H1 (cell line): ENCODE measurements around the gene FAM120B. TPM values are rescaled to one million over a fixed set of nuclear protein-coding genes. Genes with fewer than 3 reads are reported as not detected.

Experiments used
- CTCF ChIA-PET: fragments of 300-600 bp; sonication (Branson Sonifier 250); formaldehyde crosslinking; loops from one replicate; lab custom pipeline; 2021; ENCODE audit not compliant: partially characterized antibody; lab: Charles Lee
- POLR2A ChIA-PET: fragments of 300-600 bp; sonication (Branson Sonifier 250); formaldehyde crosslinking; loops from one replicate; lab custom pipeline; 2021; ENCODE audit warnings: inconsistent platforms; ENCODE audit not compliant: partially characterized antibody; lab: Charles Lee
- DNase-seq, 2 experiments: peaks; one replicate each; pipeline versions ENCODE4 v3.0.0 to v3.0.0-alpha.2; 2010 to 2022; ENCODE audit warnings: low spot score in 2 of 2, low read depth in 1 of 2, mixed read lengths in 1 of 2
- FAIRE-seq: peaks from 2 replicates; lab custom pipeline; 2011; peaks lifted over from hg19 to GRCh38; lab: Jason Lieb, UNC
- H2AFZ ChIP-seq: 2 replicates; pipeline ENCODE4 v1.8.1; 2012; ENCODE audit warnings: low read length, inconsistent platforms
- H2AK5ac ChIP-seq: 2 replicates; pipeline ENCODE4 v1.6.1; 2013; ENCODE audit warnings: low read depth, low read length
- H2BK120ac ChIP-seq: replicated peaks from 2 replicates; pipeline ENCODE3; 2013; ENCODE audit warnings: low read depth, low read length, inconsistent platforms
- H2BK12ac ChIP-seq: 2 replicates; pipeline ENCODE4 v1.6.1; 2013; ENCODE audit warnings: low read depth, low read length
- H2BK15ac ChIP-seq: 2 replicates; pipeline ENCODE4 v1.6.1; 2013; ENCODE audit warnings: low read length
- H2BK20ac ChIP-seq: 2 replicates; pipeline ENCODE4 v1.6.1; 2013; ENCODE audit warnings: low read length
- H2BK5ac ChIP-seq: 2 replicates; pipeline ENCODE4 v1.6.1; 2013; ENCODE audit warnings: low read depth, low read length
- H3K14ac ChIP-seq: 2 replicates; pipeline ENCODE4 v1.6.1; 2013; ENCODE audit warnings: inconsistent platforms; ENCODE audit not compliant: insufficient read length
- H3K18ac ChIP-seq: 2 replicates; pipeline ENCODE4 v1.6.1; 2013; ENCODE audit warnings: low read length; ENCODE audit errors: extremely low read depth
- H3K23ac ChIP-seq: 2 replicates; pipeline ENCODE4 v1.6.1; 2013; ENCODE audit warnings: inconsistent platforms; ENCODE audit not compliant: insufficient read length
- H3K23me2 ChIP-seq: 2 replicates; pipeline ENCODE4 v1.6.1; 2013; ENCODE audit warnings: low read depth, low read length
- H3K27ac ChIP-seq: 2 replicates; pipeline ENCODE4 v1.6.1; 2011; ENCODE audit warnings: low read depth, low read length, inconsistent platforms
- H3K27me3 ChIP-seq, 4 experiments: replicated peaks in 1 of 4; 1 replicate in 1 of 4; 2 replicates in 3 of 4; pipeline versions ENCODE4 v1.6.1 to v1.8.1; 2011 to 2013; ENCODE audit warnings: low read length in 3 of 4, mild to moderate bottlenecking in 3 of 4, inconsistent platforms in 2 of 4, mixed read lengths in 2 of 4, moderate library complexity in 1 of 4; ENCODE audit not compliant: control insufficient read depth in 3 of 4, insufficient read depth in 3 of 4; ENCODE audit errors: extremely low read depth in 1 of 4
- H3K36me3 ChIP-seq, 4 experiments: 2 replicates each; pipeline versions ENCODE4 v1.6.1 to v1.8.1; 2011 to 2013; ENCODE audit warnings: mild to moderate bottlenecking in 4 of 4, low read length in 3 of 4, moderate library complexity in 2 of 4, control low read depth in 1 of 4, inconsistent platforms in 1 of 4; ENCODE audit not compliant: insufficient read depth in 4 of 4, control insufficient read depth in 2 of 4
- H3K4ac ChIP-seq: replicated peaks from 2 replicates; pipeline ENCODE3; 2013; ENCODE audit warnings: low read length, low read depth, mixed read lengths, inconsistent platforms; ENCODE audit not compliant: insufficient read length
- H3K4me1 ChIP-seq, 4 experiments: replicated peaks in 1 of 4; 1 replicate in 1 of 4; 2 replicates in 3 of 4; pipeline versions ENCODE4 v1.6.1 to v1.8.1; 2011 to 2013; ENCODE audit warnings: low read length in 3 of 4, inconsistent platforms in 2 of 4, mixed read lengths in 1 of 4; ENCODE audit not compliant: insufficient read depth in 4 of 4, control insufficient read depth in 3 of 4
- H3K4me2 ChIP-seq, 2 experiments: 2 replicates each; pipeline versions ENCODE4 v1.6.1 to v1.8.1; 2011 to 2013; ENCODE audit warnings: low read depth in 2 of 2, low read length in 2 of 2, control low read depth in 1 of 2, inconsistent platforms in 1 of 2, mild to moderate bottlenecking in 1 of 2; ENCODE audit not compliant: insufficient read depth in 1 of 2
- H3K4me3 ChIP-seq, 4 experiments: fragments of 200-600, 300-600 bp in 1 of 4; sonication (generic), shearing (Covaris generic), sonication (Bioruptor Twin) in 1 of 4; 2 replicates each; pipeline versions ENCODE4 v1.5.1 to v1.8.1; 2011 to 2016; ENCODE audit warnings: low read length in 4 of 4, low read depth in 3 of 4, control low read depth in 2 of 4, inconsistent platforms in 2 of 4, mild to moderate bottlenecking in 2 of 4, mixed read lengths in 1 of 4, moderate library complexity in 1 of 4; ENCODE audit not compliant: insufficient read depth in 2 of 4; ENCODE audit errors: extremely low read depth in 1 of 4
- H3K56ac ChIP-seq: replicated peaks from 2 replicates; pipeline ENCODE3; 2013; ENCODE audit warnings: low read depth, mild to moderate bottlenecking, mixed read lengths, low read length, inconsistent platforms; ENCODE audit not compliant: insufficient read length
- H3K79me1 ChIP-seq: 2 replicates; pipeline ENCODE4 v1.6.1; 2013; ENCODE audit warnings: low read depth, low read length, control low read depth
- H3K79me2 ChIP-seq, 2 experiments: 2 replicates each; pipeline versions ENCODE4 v1.6.1 to v1.8.1; 2012 to 2013; ENCODE audit warnings: low read length in 2 of 2, mild to moderate bottlenecking in 2 of 2, inconsistent platforms in 1 of 2; ENCODE audit not compliant: insufficient read depth in 2 of 2, control insufficient read depth in 1 of 2
- H3K9ac ChIP-seq, 4 experiments: replicated peaks in 1 of 4; 1 replicate in 1 of 4; 2 replicates in 3 of 4; pipeline versions ENCODE4 v1.6.1 to v1.8.1; 2011 to 2013; ENCODE audit warnings: low read depth in 3 of 4, low read length in 3 of 4, control low read depth in 2 of 4, mild to moderate bottlenecking in 2 of 4, moderate library complexity in 2 of 4, inconsistent platforms in 1 of 4; ENCODE audit errors: extremely low read depth in 1 of 4
- H3K9me3 ChIP-seq, 2 experiments: 2 replicates each; pipeline versions ENCODE4 v1.6.1 to v1.8.1; 2012 to 2013; ENCODE audit warnings: mild to moderate bottlenecking in 2 of 2, moderate library complexity in 2 of 2, control low read depth in 1 of 2, inconsistent platforms in 1 of 2, low read depth in 1 of 2, low read length in 1 of 2, mixed read lengths in 1 of 2; ENCODE audit not compliant: insufficient read depth in 2 of 2
- H4K20me1 ChIP-seq, 2 experiments: replicated peaks in 1 of 2; 2 replicates each; pipeline versions ENCODE3 to v1.8.1; 2011 to 2013; ENCODE audit warnings: inconsistent platforms in 2 of 2, low read length in 2 of 2, mild to moderate bottlenecking in 1 of 2; ENCODE audit not compliant: insufficient read depth in 2 of 2, control insufficient read depth in 1 of 2
- H4K5ac ChIP-seq: 2 replicates; pipeline ENCODE4 v1.6.1; 2013; ENCODE audit warnings: low read length, low read depth, mixed read lengths, inconsistent platforms; ENCODE audit not compliant: insufficient read length
- H4K8ac ChIP-seq: 2 replicates; pipeline ENCODE4 v1.8.0; 2013; ENCODE audit warnings: mild to moderate bottlenecking, moderate library complexity, low read length, inconsistent platforms; ENCODE audit not compliant: insufficient read depth; ENCODE audit errors: extremely low read depth
- H4K91ac ChIP-seq: replicated peaks from 2 replicates; pipeline ENCODE3; 2013; ENCODE audit warnings: low read length, mixed read lengths, inconsistent platforms; ENCODE audit not compliant: insufficient read length
- BRCA1 ChIP-seq: IDR thresholded peaks from 2 replicates; pipeline ENCODE4 v1.6.1; 2012; ENCODE audit warnings: low read depth, low read length, improper control_type of control experiment
- EP300 ChIP-seq, 2 experiments: IDR thresholded peaks; 1 replicate in 1 of 2; 2 replicates in 1 of 2; pipeline ENCODE4 v1.6.1; 2011 to 2012; ENCODE audit warnings: low read depth in 2 of 2, low read length in 2 of 2, mild to moderate bottlenecking in 2 of 2, borderline replicate concordance in 1 of 2, inconsistent platforms in 1 of 2, moderate library complexity in 1 of 2
- EZH2 ChIP-seq: fragments of 200-600 bp; sonication (generic); IDR thresholded peaks from 2 replicates; pipeline ENCODE4 v1.7.1; 2012; ENCODE audit warnings: low read depth, mild to moderate bottlenecking, moderate library complexity, low read length, inconsistent platforms; ENCODE audit not compliant: severe bottlenecking
- FOSL1 ChIP-seq: IDR thresholded peaks from 2 replicates; pipeline ENCODE4 v1.6.1; 2011; ENCODE audit warnings: mild to moderate bottlenecking, low read depth, low read length, moderate library complexity; ENCODE audit not compliant: insufficient read depth
- GABPA ChIP-seq: IDR thresholded peaks from 2 replicates; pipeline ENCODE4 v1.6.1; 2011; ENCODE audit warnings: mild to moderate bottlenecking, low read length, moderate library complexity, borderline replicate concordance; ENCODE audit not compliant: insufficient read depth
- KDM4A ChIP-seq: IDR thresholded peaks from one replicate; pipeline ENCODE4 v1.7.1; 2012; ENCODE audit warnings: low read depth, mild to moderate bottlenecking, moderate library complexity, low read length, inconsistent platforms; ENCODE audit not compliant: severe bottlenecking
- KDM5A ChIP-seq: fragments of 200-600 bp; IDR thresholded peaks from 2 replicates; pipeline ENCODE4 v1.7.1; 2012; ENCODE audit warnings: mild to moderate bottlenecking, low read length, inconsistent platforms, mixed read lengths
- RAD21 ChIP-seq, 2 experiments: IDR thresholded peaks in 1 of 2; conservative IDR thresholded peaks in 1 of 2; 2 replicates each; pipeline ENCODE4 v1.6.1; 2011; ENCODE audit warnings: low read depth in 2 of 2, low read length in 2 of 2, improper control_type of control experiment in 1 of 2, inconsistent platforms in 1 of 2, mild to moderate bottlenecking in 1 of 2, moderate library complexity in 1 of 2
- RFX5 ChIP-seq: IDR thresholded peaks from 2 replicates; pipeline ENCODE4 v1.6.1; 2011; ENCODE audit warnings: low read depth, low read length, improper control_type of control experiment, borderline replicate concordance
- SIRT6 ChIP-seq: IDR thresholded peaks from one replicate; pipeline ENCODE4 v1.7.1; 2012; ENCODE audit warnings: low read length, inconsistent platforms
- SP1 ChIP-seq: IDR thresholded peaks from 2 replicates; pipeline ENCODE4 v1.6.1; 2011; ENCODE audit warnings: low read depth, low read length
- SP4 ChIP-seq: IDR thresholded peaks from 2 replicates; pipeline ENCODE4 v1.6.1; 2012; ENCODE audit warnings: low read length, inconsistent platforms
- TBP ChIP-seq: IDR thresholded peaks from 2 replicates; pipeline ENCODE4 v1.6.1; 2011; ENCODE audit warnings: low read depth, low read length, improper control_type of control experiment
- TCF12 ChIP-seq: IDR thresholded peaks from 2 replicates; pipeline ENCODE4 v1.6.1; 2011; ENCODE audit warnings: low read depth, mild to moderate bottlenecking, low read length
- YY1 ChIP-seq: IDR thresholded peaks from 2 replicates; pipeline ENCODE4 v1.6.1; 2011; ENCODE audit warnings: low read depth, mild to moderate bottlenecking, low read length
- WGBS, 2 experiments: shearing (Covaris generic) in 1 of 2; methylation state at CpG; one replicate each; pipeline versions ENCODE4 v1.1.6 to v1.1.7; 2013 to 2015; ENCODE audit warnings: low lambda C conversion rate in 2 of 2, mixed read lengths in 2 of 2, inconsistent platforms in 1 of 2, low coverage in 1 of 2, missing lambda C conversion rate in 1 of 2; ENCODE audit not compliant: insufficient replicate concordance in 2 of 2, insufficient coverage in 1 of 2, insufficient read length in 1 of 2; ENCODE audit errors: extremely low coverage in 1 of 2, missing lambda C conversion rate in 1 of 2; 5-methylcytosine and 5-hydroxymethylcytosine counted together
- polyA plus RNA-seq, 7 experiments: library from polyadenylated mRNA; depleted of rRNA in 3 of 7; stranded (reverse) in 5 of 7; unstranded in 2 of 7; fragments of >200 nt in 5 of 7; fragments of 200-250 nt in 2 of 7; gene quantifications; 1 replicate in 5 of 7; 2 replicates in 1 of 7; 4 replicates in 1 of 7; pipeline versions ENCODE4 v1.2.1 to v1.2.3, GENCODE V29; 2011 to 2013; ENCODE audit warnings: missing spikeins in 2 of 7, mixed read lengths in 2 of 7
- total RNA-seq: library from RNA; stranded (reverse); fragmentation: NEBNext Ultra II Directional; extraction: Animal tissue kit (Norgen Biotek cat#: 25700); gene quantifications from 2 replicates; pipeline ENCODE4 v1.2.1, GENCODE V29; 2021

The FAM120B gene
- total and polyA plus RNA-seq, 2 of the 8 experiments (the other 6 are each of a cell fraction or from before 2014, with no cell fraction given), result 5.1 to 12.5 TPM

DNA sequence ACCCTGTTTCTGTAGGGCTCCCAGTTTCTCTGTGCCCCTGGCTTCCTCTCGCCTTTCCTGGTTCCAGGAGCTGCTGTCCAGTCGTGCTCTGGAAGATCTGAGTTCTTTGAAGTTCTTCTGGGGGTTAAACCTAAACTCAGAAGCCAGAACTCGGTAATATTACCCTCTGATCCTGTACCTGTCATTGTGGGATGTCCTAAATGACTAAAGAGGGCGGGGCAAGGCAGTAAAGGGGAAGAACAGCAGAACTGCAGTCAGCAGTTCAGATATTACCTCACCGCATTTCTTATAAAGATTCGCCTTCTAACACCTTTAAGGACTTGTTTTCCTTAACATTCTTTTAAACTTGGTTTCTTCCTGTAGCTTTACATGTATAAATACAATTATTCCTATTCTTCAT is 63.9 kb downstream of the FAM120B start:
- Histone ChIP-seq H3K36me3 (no peaks in the 10 kb centered on the region; a peak in 1 of 8 replicates), H3K56ac (no peak overlapping the region), H2AK5ac (no peak overlapping the region), H3K4ac (no peak overlapping the region), H3K79me2 (no peaks in the 10 kb centered on the region), H3K4me1 (peaks cover 0 to 6% (median 3%) of the 10 kb centered on the region in 4 experiments; a peak in 4 of 7 replicates), H3K4me2 (no peak overlapping the region), H3K27me3 (no peaks in the 10 kb centered on the region), H2BK12ac (no peak overlapping the region), H3K23ac (no peak overlapping the region), H3K27ac (no peak overlapping the region), H4K8ac (no peak overlapping the region), H2BK120ac (no peak overlapping the region), H2BK20ac (no peak overlapping the region), H4K91ac (no peak overlapping the region), H3K18ac (no peak overlapping the region), H3K9ac (no peak overlapping the region), H4K20me1 (no peaks in the 10 kb centered on the region), H3K14ac (no peak overlapping the region), H3K79me1 (no peaks in the 10 kb centered on the region), H3K23me2 (no peaks in the 10 kb centered on the region), H2AFZ (no peak overlapping the region), H2BK15ac (no peak overlapping the region), H4K5ac (no peak overlapping the region), H2BK5ac (no peak overlapping the region), H3K4me3 (no peak overlapping the region), H3K9me3 (no peaks in the 10 kb centered on the region)
- POLR2A ChIA-PET, result no interaction called here
- 96% methylated on average over 6 of the region's 6 CpGs; no CpG with 5 or more reads in 1 of the 2 experiments for WGBS, 2 experiments
- DNase-seq (no peak), FAIRE-seq (no peak)
- CTCF ChIA-PET, result no interaction called here
- TF ChIP-seq EP300 (IDR thresholded peaks at IDR 0.05; ENCODE audit: borderline replicate concordance in 1 of 2, low read depth in 2 of 2, low read length in 2 of 2) (no peak), TBP (no peak), RFX5 (no peak), SIRT6 (no peak), FOSL1 (no peak), GABPA (no peak), TCF12 (no peak), BRCA1 (no peak), SP1 (no peak), RAD21 (IDR thresholded peaks at IDR 0.05 in 1 of 2, conservative IDR thresholded peaks at IDR 0.05 in 1 of 2; ENCODE audit: low read depth in 2 of 2, low read length in 2 of 2) (no peak), EZH2 (no peak), KDM5A (no peak), YY1 (no peak), SP4 (no peak), KDM4A (no peak)
